HG03064 (cell line): Measurements from ENCODE around the gene CLDN16.

Source experiments
- ATAC-seq: cut with Tn5 transposase; IDR thresholded peaks from one replicate; pipeline ENCODE4 v1.9.1; 2021; ENCODE audit warnings: low read depth; ENCODE audit not compliant: unreplicated experiment

The CLDN16 gene

DNA sequence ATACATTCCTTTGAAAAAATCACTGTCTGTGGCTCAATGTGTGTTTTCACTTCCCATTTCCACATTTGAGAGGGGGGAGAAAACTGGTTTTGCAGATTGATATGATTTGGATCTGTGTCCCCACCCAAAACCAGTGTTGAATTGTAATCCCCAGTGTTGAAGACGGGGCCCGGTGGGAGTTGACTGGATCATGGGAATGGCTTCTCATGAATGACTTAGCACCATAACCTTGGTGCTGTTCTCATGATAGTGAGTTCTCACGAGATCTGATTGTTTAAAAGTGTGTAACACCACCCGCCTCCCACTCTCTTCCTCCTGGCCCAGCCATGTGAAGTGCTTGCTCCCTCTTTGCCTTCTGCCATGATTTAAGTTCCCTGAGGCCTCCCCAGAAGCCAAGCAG lies 45.7 kb downstream of the CLDN16 start:
- no peak for ATAC-seq

DNA sequence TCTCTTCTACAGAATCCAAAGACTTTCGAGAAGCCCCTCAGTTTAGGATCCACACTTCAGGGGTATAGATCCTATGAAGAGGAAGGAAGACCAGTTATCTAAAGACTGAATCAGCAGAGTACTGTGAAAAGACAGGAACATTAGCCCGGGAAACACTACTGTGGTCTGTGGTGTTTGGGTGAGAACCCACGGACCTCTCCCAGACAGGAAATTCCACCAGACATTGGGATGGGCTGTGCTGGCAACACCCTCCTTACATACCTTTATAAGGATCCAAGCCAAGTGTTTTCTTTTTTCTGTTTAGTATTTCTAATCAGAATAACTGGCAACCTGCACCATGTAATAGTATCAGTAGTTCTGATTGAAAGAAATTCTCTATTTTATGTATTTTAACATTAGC lies 47.7 kb downstream of the CLDN16 start:
- no peak for ATAC-seq

DNA sequence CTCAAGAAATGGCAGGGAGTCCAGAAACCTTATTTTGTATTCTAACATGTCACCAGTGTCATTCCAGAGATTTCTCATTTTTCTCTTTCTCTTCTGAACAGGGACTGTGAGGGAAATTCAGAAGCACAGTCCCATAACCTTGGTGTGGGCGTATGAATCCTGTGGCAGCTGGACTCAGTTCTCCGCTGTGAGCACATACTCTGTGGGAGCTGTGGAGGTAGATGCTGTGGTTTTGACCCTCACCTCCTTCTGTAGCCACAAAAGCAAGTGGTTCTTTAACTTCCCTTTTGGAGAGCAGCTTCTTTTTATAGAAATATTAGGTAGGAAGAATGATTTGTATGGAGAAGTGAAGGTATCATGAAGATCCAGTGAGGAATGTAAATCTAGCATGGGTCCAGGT lies 48.4 kb downstream of the CLDN16 start:
- no peak for ATAC-seq

DNA sequence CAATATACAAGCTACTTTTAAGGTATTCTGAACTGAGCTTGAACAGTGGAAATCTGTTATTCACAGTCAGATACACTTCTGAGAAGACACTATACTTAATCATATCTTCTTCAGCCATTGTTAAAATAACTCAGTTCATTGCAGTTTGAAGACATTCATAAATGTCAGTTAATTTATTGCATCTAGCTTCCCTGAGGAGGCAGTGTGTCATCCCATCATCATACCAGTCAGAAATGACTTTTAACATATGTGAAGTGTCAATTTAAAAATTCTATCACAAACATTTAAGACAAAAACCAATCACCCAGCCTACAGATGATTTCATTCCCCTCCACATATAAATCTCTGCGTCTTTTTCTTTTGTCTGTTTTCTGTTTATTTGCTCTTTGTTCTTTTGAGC lies 54.3 kb downstream of the CLDN16 start:
- no peak for ATAC-seq

DNA sequence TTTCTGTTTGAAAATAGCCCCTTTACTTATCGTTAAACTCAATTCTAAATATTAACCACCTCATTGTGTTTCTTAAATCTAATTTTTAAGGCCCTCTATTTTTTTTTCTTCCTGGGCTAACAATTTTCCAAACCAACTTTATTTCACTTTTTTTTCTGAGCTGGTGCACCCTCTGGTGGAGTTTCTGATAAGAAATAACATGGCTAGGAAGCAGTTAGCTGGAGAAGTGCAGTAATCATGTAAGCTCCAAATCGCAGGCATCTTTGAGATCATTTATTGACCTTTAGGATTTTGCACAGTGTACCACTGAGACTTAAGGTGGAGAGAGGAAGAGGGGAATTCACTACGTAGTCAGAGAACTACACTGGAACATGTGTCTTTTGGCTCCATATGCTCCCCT lies 55.3 kb downstream of the CLDN16 start:
- ATAC-seq: no peak

DNA sequence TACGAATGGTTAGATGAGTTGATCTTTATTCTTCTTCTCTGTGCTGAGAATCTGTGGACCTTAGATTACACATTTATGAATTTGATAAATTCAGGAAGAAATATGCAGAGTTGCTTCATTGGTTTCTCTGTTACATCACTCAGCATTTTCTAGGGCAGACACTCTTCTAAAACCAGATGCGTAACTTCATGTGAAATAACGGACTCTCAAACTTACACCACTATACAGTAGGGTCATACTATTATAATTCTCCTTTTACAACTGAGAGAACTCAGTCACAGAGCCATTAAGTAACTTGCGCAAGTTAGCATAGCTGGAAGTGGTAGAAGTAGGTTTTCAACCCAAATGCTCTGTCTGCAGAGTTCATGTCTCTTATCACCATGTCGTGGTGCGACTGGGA lies 56.0 kb downstream of the CLDN16 start:
- no peak for ATAC-seq

DNA sequence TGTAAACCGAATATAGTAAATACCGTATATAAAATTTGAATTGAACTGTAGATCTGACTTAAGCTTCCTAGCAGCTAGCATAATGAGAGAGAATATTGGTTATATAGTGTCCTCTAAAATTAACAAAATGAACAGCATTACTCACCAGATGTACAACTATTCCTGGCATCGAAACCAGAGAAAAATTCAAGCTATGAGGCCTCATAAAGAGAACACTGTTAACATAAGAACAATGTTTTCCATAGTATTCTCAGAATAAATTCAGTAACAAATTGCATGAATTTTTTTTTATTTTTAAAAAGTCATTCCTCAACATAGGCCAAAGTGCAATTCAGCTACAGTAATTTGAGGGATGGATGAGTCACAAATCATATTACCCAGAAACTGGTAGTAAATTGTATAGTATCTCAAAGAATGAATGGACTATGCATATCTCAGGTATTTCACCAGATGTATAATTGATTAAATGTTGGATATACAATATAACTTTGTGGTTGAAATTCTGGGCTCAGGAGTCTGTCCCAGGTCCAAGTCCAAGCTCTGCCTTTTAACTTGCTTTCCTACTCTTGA lies 56.7 kb downstream of the CLDN16 start:
- no peak for ATAC-seq

DNA sequence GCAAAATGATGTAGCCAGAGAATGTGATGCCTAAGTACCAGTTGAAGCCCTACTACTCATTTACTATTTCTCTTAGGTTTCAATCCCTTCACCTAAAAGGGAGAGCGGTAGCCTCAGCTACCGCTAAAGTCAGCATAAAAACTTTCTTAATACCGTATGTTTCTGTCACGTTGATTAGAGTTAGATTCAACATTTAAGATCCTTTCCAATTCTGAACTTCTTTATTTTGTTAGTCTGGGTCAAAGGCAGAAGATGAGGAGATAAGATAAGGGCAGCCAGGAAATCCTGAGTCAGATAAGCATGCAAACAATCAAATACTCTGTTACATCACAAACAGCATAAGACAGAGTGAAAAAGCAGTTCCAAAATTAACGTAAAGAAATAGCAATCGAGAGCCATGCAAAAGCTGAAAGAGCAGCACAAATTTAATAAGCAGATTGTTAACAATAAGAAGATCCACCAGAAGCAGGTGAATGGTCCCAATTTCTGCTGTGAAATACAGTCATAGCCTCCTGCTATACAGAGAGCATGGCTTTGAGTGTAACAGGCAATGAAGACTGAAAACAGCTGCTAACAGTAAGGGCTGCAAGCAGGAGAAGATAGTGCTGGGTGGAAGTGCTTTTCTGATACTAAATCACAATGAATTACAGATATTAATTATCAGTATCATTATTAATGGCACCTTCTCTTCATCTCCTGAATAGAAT lies 58.8 kb downstream of the CLDN16 start:
- ATAC-seq: no peak

DNA sequence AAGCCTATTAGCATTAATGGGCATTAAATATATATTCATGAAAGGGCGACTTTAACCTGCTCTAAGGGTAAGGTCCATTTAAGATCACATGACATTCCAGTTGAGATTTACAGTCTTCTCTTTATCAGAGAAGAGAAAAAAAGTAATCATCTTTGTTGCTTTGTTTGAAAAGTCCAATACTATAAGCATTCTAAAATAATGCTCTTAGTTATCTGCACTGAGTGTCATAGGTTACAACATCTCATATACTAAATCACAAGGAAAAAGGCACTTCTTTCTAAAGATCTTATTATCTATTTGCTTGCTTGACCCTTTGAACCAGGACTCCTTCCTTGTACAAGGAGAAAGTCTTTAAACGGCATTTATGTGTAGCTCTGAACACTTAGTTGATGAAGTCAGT lies 60.3 kb downstream of the CLDN16 start:
- ATAC-seq: no peak

DNA sequence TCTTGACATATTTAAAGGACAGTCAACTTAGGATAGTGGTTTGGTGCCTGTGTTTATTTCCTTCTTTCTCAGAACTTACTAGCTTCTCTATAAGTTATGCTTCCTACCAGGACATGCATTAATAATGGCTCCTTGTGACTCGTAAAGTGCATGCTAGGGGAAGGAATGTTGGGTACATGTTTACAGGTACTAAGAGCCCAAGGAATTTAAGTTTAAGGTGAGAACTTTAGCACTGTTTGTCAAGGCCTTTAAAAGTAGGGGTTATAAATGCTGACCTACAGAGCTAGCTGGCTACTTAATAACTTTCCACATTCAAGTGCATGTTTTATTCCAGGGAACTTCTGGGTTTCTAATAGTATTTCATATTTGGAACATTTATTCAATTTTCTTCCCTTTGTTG lies 61.8 kb downstream of the CLDN16 start, which contains the start of gene TMEM207:
Gene TMEM207 (minus strand): TSS at position 101 of the 400 bp plus-strand sequence. CDS start 92 bp downstream, at position 9.
- no peak for ATAC-seq

DNA sequence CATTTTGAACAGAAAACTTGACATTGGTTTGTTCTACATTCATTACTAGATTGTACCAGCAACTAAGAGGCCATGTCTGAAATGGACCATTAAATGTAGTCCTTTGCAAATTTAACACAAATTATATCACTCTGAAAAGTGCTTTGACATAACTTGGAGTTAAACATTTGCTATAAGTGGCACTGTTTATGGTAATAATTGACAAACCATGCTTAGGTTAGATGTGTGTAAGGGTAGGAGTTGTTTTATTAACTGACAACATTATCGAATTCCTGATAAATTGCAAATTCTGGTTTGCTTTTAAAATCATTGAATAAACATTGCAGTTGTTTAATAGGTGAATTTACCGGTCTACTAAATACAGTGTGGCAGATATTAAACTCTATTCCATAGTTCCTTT lies 67.9 kb downstream of the CLDN16 start:
- no peak for ATAC-seq

DNA sequence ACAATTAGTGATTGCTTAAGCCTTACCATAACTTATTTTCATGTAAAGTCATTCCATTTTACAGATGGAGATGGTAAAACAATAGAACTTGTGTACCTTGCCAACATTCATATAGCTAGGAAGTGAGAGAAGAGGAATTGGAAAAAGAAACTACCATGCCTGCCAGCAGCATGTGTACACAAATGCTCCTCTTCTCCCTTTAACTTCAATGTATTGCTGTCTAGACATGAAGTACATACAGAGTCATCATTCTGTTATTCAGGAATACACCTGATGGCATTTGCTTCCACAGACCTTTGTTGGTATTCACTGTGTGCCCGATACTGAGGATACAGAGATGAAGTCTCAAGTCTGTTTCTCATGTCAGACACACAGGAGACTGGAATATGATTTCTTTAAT lies 68.8 kb downstream of the CLDN16 start:
- ATAC-seq: no peak

DNA sequence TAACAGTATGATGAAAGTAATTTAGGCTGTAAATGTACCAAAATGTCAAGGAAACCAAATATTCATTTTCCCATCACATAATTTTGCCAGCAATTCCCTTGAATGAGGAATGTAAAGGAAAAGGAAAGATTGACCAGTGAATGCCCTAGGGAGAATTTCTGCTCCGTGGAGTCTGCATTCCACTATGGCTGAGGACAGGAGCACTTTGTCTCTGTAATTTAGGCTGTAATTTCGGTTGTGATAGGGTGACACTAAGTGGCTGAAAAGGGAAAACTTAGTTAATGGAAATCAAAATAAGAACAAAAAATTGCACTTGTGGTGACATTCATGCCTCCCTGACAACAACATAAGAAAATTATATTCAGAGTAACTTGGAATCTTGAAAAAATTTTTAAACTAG lies 70.1 kb downstream of the CLDN16 start:
- ATAC-seq: no peak
